K562 (cell line): ENCODE data around the gene PABPC3. TPM values are rescaled to one million over a fixed set of nuclear protein-coding genes. Genes with fewer than 3 reads are reported as not detected.

Experiments
- ATAC-seq: fragments of 200-7000 bp; cut with Tn5 transposase; 3 replicates; pipeline ENCODE4 v1.9.1; 2020; ENCODE audit warnings: moderate library complexity
- BruUV-seq: library from RNA; stranded (reverse); fragments of 400-500 nt; replicated peaks from 2 replicates; lab custom pipeline; 2021; lab: Mats Ljungman, UMichigan
- CTCF ChIA-PET: fragments of 300-600 bp; formaldehyde crosslinking; extraction: SDS; loops from one replicate; lab custom pipeline; 2021; ENCODE audit warnings: low intra/inter-chr PET ratio; lab: Yijun Ruan, JAX
- POLR2A ChIA-PET: fragments of 300-600, 350-650 bp; sonication (Branson Sonifier 250); formaldehyde crosslinking; extraction: SDS; loops from one replicate; lab custom pipeline; 2021; ENCODE audit warnings: antibody characterized with exemption, inconsistent platforms; lab: Yijun Ruan, JAX
- DNase-seq, 4 experiments: peaks; one replicate each; pipeline versions ENCODE4 v3.0.0 to v3.0.0-alpha.2; 2011 to 2018; ENCODE audit warnings: low spot score in 3 of 4, mixed read lengths in 3 of 4; ENCODE audit errors: extremely low read depth in 1 of 4
- FAIRE-seq: peaks from 2 replicates; lab custom pipeline; 2011; peaks lifted over from hg19 to GRCh38; lab: Jason Lieb, UNC
- H2AFZ ChIP-seq: 2 replicates; pipeline ENCODE4 v1.6.0; 2011; ENCODE audit warnings: low read depth, low read length, control low read depth, inconsistent platforms
- H3K27ac ChIP-seq: fragments of 200-600 bp; 3 replicates; pipeline ENCODE4 v1.8.0; 2011; ENCODE audit warnings: low read depth, mild to moderate bottlenecking, control low read depth, inconsistent platforms, low read length, moderate library complexity, mixed read lengths; ENCODE audit errors: extremely low read depth
- H3K27me3 ChIP-seq, 2 experiments: fragments of 300-600 bp in 1 of 2; 2 replicates in 1 of 2; 3 replicates in 1 of 2; pipeline versions ENCODE4 v1.6.0 to v1.8.0; 2011; ENCODE audit warnings: inconsistent platforms in 2 of 2, low read length in 2 of 2, mild to moderate bottlenecking in 1 of 2, mixed read lengths in 1 of 2, moderate library complexity in 1 of 2; ENCODE audit not compliant: control insufficient read depth in 2 of 2, insufficient read depth in 2 of 2
- H3K36me3 ChIP-seq: fragments of 300-600 bp; 3 replicates; pipeline ENCODE4 v1.8.0; 2011; ENCODE audit warnings: mild to moderate bottlenecking, low read length, inconsistent platforms; ENCODE audit not compliant: control insufficient read depth, insufficient read depth
- H3K4me1 ChIP-seq, 2 experiments: fragments of 200-600 bp in 1 of 2; replicated peaks in 1 of 2; 2 replicates in 1 of 2; 3 replicates in 1 of 2; pipeline versions ENCODE4 v1.5.1 to v1.8.0; 2011; ENCODE audit warnings: inconsistent platforms in 2 of 2, low read length in 2 of 2, mild to moderate bottlenecking in 1 of 2, mixed read lengths in 1 of 2, moderate library complexity in 1 of 2; ENCODE audit not compliant: control insufficient read depth in 2 of 2, insufficient read depth in 2 of 2
- H3K4me2 ChIP-seq: 2 replicates; pipeline ENCODE4 v1.6.1; 2011; ENCODE audit warnings: low read length, control low read depth, inconsistent platforms, mixed read lengths; ENCODE audit not compliant: insufficient read depth
- H3K4me3 ChIP-seq: fragments of 200-600 bp; sonication (generic), shearing (Covaris generic); 2 replicates; pipeline ENCODE4 v1.5.1; 2016; ENCODE audit warnings: control low read depth, inconsistent platforms
- H3K79me2 ChIP-seq: fragments of 200-600 bp; 3 replicates; pipeline ENCODE4 v1.8.0; 2011; ENCODE audit warnings: low read length, inconsistent platforms; ENCODE audit not compliant: control insufficient read depth, insufficient read depth
- H3K9ac ChIP-seq, 2 experiments: 2 replicates each; pipeline versions ENCODE4 v1.6.0 to v1.6.1; 2011; ENCODE audit warnings: low read depth in 2 of 2, low read length in 2 of 2, control low read depth in 1 of 2, inconsistent platforms in 1 of 2, mild to moderate bottlenecking in 1 of 2, mixed read lengths in 1 of 2; ENCODE audit not compliant: insufficient read depth in 1 of 2
- H3K9me1 ChIP-seq: one replicate; pipeline ENCODE4 v1.6.0; 2011; ENCODE audit warnings: inconsistent platforms, mild to moderate bottlenecking, low read length, moderate library complexity; ENCODE audit not compliant: control insufficient read depth, insufficient read depth
- H3K9me3 ChIP-seq: replicated peaks from 2 replicates; pipeline ENCODE4 v1.5.1; 2011; ENCODE audit warnings: low read depth, low read length, inconsistent platforms; ENCODE audit not compliant: control insufficient read depth, insufficient read depth
- H4K20me1 ChIP-seq: replicated peaks from 2 replicates; pipeline ENCODE4 v1.6.1; 2011; ENCODE audit warnings: low read length, inconsistent platforms, mixed read lengths; ENCODE audit not compliant: control insufficient read depth, insufficient read depth
- KLF1 ChIP-seq: fragments of 450-650 bp; IDR thresholded peaks from 2 replicates; pipeline ENCODE4 v1.6.1; 2016; ENCODE audit warnings: missing genetic modification characterization, missing compliant biosample characterization
- POLR2AphosphoS2 ChIP-seq: IDR thresholded peaks from 2 replicates; pipeline ENCODE4 v1.6.1; 2012; ENCODE audit warnings: low read length, improper control_type of control experiment
- RREB1 ChIP-seq: fragments of 250-450 bp; sonication (Bioruptor Pico); IDR thresholded peaks from 2 replicates; pipeline ENCODE4 v1.4.0; 2020
- SRSF3 ChIP-seq: fragments of 200-400 bp; formaldehyde crosslinking; IDR thresholded peaks from 2 replicates; pipeline ENCODE4 v1.6.1; 2016; ENCODE audit warnings: mild to moderate bottlenecking, low read length, moderate library complexity; ENCODE audit not compliant: insufficient read depth
- TARDBP ChIP-seq: fragments of 450-650 bp; IDR thresholded peaks from 2 replicates; pipeline ENCODE4 v1.6.1; 2016
- TFAM ChIP-seq: fragments of 250-450 bp; sonication (Bioruptor Pico); conservative IDR thresholded peaks from 2 replicates; pipeline ENCODE4 v1.5.0; 2021; ENCODE audit warnings: mild to moderate bottlenecking, moderate library complexity
- ZNF224 ChIP-seq: sonication (generic); formaldehyde crosslinking; IDR thresholded peaks from 2 replicates; pipeline ENCODE4 v1.8.0; 2022; ENCODE audit warnings: mild to moderate bottlenecking, missing genetic modification reagents
- ZNF274 ChIP-seq: IDR thresholded peaks from 2 replicates; pipeline ENCODE4 v1.6.1; 2011; ENCODE audit warnings: low read depth, mild to moderate bottlenecking, low read length, moderate library complexity, borderline replicate concordance
- WGBS: fragments of 100-300 bp; shearing (Covaris generic); methylation state at CpG from one replicate; pipeline ENCODE4 v1.1.6; 2016; ENCODE audit warnings: low coverage, mixed read lengths; ENCODE audit not compliant: insufficient coverage; ENCODE audit errors: missing lambda C conversion rate; 5-methylcytosine and 5-hydroxymethylcytosine counted together
- in situ Hi-C: fragments of 300-500 bp; cut with MboI; formaldehyde crosslinking; loops from 4 replicates; pipeline ENCODE4 v1.15.0; 2018; ENCODE audit warnings: inconsistent platforms, mixed read lengths
- intact Hi-C: fragments of 100-400 bp; cut with micrococcal nuclease; formaldehyde crosslinking; loops from 2 replicates; pipeline ENCODE4 v1.14.2; 2022
- polyA plus RNA-seq, 8 experiments: library from polyadenylated mRNA; depleted of rRNA in 4 of 8; stranded (reverse) in 5 of 8; unstranded in 3 of 8; fragments of >200 nt; fragmentation: Nextera tagmentation in 2 of 8; fragmentation: Illumina TruSeq in 1 of 8; extraction: Ambion mirVana in 2 of 8; extraction: Trizol in 1 of 8; gene quantifications; 2 replicates each; pipeline versions ENCODE4 v1.2.1 to v1.2.3, GENCODE V29; 2011 to 2014; ENCODE audit warnings: inconsistent platforms in 1 of 8, missing spikeins in 1 of 8
- total RNA-seq, 7 experiments: library from RNA; depleted of rRNA in 6 of 7; stranded (reverse); fragments of >200 nt in 6 of 7; fragmentation: Illumina TruSeq in 2 of 7; extraction: Trizol in 2 of 7; gene quantifications; 2 replicates each; pipeline versions ENCODE4 v1.2.1 to v1.2.3, GENCODE V29; 2011 to 2021; ENCODE audit warnings: low replicate concordance in 1 of 7
- TF ChIP-seq, protein P1 (sequence below): fragments of 450-650 bp; formaldehyde crosslinking; IDR thresholded peaks from 2 replicates; pipeline ENCODE4 v1.4.0; 2020; ENCODE audit warnings: mild to moderate bottlenecking
- TF ChIP-seq, protein P2 (sequence below): fragments of 450-650 bp; IDR thresholded peaks from one replicate; pipeline ENCODE4 v1.6.1; 2018; ENCODE audit warnings: mild to moderate bottlenecking, moderate library complexity; ENCODE audit not compliant: partially characterized antibody

The PABPC3 gene
- total and polyA plus RNA-seq, 9 of the 15 experiments (the other 6 are each of a cell fraction or from before 2014, with no cell fraction given) = 0.05 to 0.80 (median 0.25) TPM

DNA sequence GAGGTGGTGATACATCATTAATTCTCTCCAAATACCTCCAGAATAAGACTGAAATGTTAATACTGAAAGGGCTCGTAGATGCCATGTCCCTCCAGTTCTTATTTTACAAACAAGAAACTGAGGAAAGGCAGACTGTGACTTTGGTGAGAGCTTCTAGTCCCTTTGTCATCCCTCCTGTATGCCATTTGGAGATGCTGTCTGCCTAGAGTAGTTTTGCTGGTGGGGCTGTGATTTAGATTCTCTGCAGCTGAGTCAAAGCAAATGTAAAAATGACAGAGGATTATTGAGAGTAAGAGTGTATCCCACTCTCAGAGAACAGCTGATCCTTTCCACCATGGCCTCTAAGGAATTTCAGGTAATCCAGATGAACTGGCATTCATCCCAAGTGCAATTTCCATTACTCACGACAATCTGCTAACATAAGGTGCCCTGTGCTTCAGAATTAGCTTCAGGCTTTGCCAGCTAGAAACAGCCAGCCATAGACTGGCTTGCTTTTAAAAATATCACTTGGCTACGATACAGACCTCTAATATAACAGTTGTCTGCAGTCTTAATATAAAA, 16.8 kb downstream of the PABPC3 start:
- in situ Hi-C loops = loop anchor here (10.0 kb wide), 1 partner anchor 108 kb away; no protein-coding TSS in a partner anchor
- WGBS = 0% methylated on average over 3 of the region's 3 CpGs
- no peak for DNase-seq
- ATAC-seq = no peak
- Histone ChIP-seq H3K9me3 (no peaks in the 10 kb centered on the region), H3K4me1 (no peaks in the 10 kb centered on the region), H4K20me1 (no peaks in the 10 kb centered on the region), H3K9me1 (no peaks in the 10 kb centered on the region), H3K36me3 (no peaks in the 10 kb centered on the region), H3K27ac (no peak overlapping the region), H2AFZ (no peak overlapping the region), H3K79me2 (no peaks in the 10 kb centered on the region), H3K9ac (no peak overlapping the region), H3K27me3 (peaks cover 2 to 10% of the 10 kb centered on the region in 2 experiments; a peak in 1 of 5 replicates), H3K4me3 (no peak overlapping the region), H3K4me2 (no peak overlapping the region)
- no peak for FAIRE-seq
- POLR2A ChIA-PET = interaction anchor here (0.5 to 0.8 kb wide), 2 partner anchors 16 to 485 kb away, joined by 3 read pairs; no protein-coding TSS in a partner anchor
- BruUV-seq = no TSS peak
- CTCF ChIA-PET = interaction anchor here (0.6 to 2.6 kb wide), 2 partner anchors 107 to 327 kb away, joined by 3 to 20 read pairs; no protein-coding TSS in a partner anchor
- intact Hi-C loops = loop anchor here (10.0 kb wide), 1 partner anchor 48 kb away; no protein-coding TSS in a partner anchor
- TF ChIP-seq RREB1 (CRISPR knock-in tag) (no peak), SRSF3 (no peak), TFAM (CRISPR knock-in tag) (no peak), ZNF224 (CRISPR knock-in tag) (no peak), KLF1 (no peak), POLR2AphosphoS2 (no peak), TARDBP (no peak), ZNF274 (no peak)
- TF ChIP-seq, protein P1, sequence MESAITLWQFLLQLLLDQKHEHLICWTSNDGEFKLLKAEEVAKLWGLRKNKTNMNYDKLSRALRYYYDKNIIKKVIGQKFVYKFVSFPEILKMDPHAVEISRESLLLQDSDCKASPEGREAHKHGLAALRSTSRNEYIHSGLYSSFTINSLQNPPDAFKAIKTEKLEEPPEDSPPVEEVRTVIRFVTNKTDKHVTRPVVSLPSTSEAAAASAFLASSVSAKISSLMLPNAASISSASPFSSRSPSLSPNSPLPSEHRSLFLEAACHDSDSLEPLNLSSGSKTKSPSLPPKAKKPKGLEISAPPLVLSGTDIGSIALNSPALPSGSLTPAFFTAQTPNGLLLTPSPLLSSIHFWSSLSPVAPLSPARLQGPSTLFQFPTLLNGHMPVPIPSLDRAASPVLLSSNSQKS (CRISPR knock-in tag) = no peak
- TF ChIP-seq, protein P2, sequence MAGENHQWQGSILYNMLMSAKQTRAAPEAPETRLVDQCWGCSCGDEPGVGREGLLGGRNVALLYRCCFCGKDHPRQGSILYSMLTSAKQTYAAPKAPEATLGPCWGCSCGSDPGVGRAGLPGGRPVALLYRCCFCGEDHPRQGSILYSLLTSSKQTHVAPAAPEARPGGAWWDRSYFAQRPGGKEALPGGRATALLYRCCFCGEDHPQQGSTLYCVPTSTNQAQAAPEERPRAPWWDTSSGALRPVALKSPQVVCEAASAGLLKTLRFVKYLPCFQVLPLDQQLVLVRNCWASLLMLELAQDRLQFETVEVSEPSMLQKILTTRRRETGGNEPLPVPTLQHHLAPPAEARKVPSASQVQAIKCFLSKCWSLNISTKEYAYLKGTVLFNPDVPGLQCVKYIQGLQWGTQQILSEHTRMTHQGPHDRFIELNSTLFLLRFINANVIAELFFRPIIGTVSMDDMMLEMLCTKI = no peak
